ENCODE data around the gene OR2T4. TPM values are rescaled to one million over a fixed set of nuclear protein-coding genes. Genes with fewer than 3 reads are reported as not detected.

Gene OR2T4
- not detected in 2 replicates for total RNA-seq

DNA sequence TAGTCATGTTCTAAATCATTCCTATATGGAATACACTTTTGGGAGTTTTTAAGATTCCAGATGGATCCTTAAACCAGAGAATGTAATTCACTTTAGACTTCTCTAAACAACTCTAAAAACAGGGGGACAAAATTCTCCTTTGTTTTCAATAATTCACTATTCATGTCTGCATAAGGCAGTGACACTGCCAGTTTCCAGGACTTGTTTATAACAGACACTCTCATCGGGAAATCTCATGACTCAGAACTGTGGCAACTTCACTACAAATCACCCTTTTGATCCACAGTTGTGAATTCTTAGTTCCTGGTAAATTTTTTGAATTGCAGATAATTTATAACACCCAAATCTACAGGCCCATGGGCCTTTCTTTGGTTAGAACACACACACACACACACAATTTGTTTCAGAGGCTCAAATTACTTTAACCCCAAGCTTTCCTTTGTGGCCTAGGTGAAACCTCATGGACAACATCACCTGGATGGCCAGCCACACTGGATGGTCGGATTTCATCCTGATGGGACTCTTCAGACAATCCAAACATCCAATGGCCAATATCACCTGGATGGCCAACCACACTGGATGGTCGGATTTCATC is at the start of gene OR2T4:
TSS of gene OR2T4 (plus strand) at position 545 of the 595 bp plus-strand sequence. CDS start at position 545, 0 bp downstream.

GRCh38 chr1:248324468-248324867 is 37.0 kb upstream of the OR2T4 start, which contains the start of gene OR2M7:
Gene OR2M7 (minus strand): TSS chr1:248324568. CDS start chr1:248324568, 0 bp downstream.

DNA sequence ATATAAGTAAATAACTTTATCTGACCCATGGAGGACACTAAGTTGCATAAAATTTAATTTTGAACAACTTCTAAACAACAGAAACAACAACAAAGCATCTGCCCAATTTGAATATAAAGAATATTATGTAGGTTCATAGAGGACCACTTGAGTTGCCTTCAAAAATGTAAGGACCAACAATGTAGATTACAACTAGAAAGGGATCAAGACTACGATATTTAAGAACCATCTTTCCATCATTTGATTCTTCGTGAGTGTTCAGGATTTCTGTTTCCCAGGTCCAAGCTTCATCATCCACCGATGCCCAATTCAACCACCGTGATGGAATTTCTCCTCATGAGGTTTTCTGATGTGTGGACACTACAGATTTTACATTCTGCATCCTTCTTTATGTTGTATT is 13.0 kb upstream of the OR2T4 start, which contains the start of gene OR14C36:
TSS of gene OR14C36 (plus strand) at position 301 of the 400 bp plus-strand sequence. CDS start at position 301, 0 bp downstream.

DNA sequence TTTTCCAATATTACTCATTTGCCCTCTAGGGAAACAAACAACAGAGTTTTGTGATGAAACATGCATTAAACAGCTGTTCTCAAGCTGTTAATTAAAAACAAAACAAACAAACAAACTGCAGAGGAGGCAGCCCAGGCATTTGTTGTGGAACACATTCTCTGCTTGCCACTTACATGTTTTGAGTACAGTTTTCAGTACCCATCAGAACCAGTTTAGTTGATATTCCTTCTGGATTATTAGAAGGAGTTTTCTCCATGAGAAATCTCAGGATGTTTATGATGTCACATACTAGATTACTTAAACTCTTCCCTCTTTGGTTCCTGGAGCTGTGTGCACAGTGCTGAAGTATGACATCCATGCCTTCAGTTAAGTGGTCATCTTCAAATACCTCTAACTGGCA is 14.0 kb downstream of the OR2T4 start, which contains the start of gene OR2T6:
TSS of gene OR2T6 (plus strand) at position 301 of the 400 bp plus-strand sequence. CDS start 11,863 bp downstream, outside the sequence.

GRCh38 chr1:248402748-248403147 is 41.3 kb downstream of the OR2T4 start, which contains the start of gene OR2T1:
Gene OR2T1 (plus strand): TSS chr1:248403048. CDS start chr1:248406148, 3,100 bp downstream.

Other genes starting within 250 kb of the OR2T4 start
- gene OR2M5, start 216.5 kb upstream of the OR2T4 start, total RNA-seq = not detected in 2 replicates
- not detected in 2 replicates for gene OR2M2, start 186.8 kb upstream of the OR2T4 start, total RNA-seq
- not detected in 2 replicates for gene OR2M3, start 164.4 kb upstream of the OR2T4 start, total RNA-seq
- gene OR2M4, start 130.2 kb upstream of the OR2T4 start, total RNA-seq = not detected in 2 replicates
- gene OR2T33, start 83.7 kb upstream of the OR2T4 start, total RNA-seq = not detected in 2 replicates
- not detected in 2 replicates for gene OR2T12, start 58.2 kb upstream of the OR2T4 start, total RNA-seq
- not detected in 2 replicates for gene OR2M7, start 37.1 kb upstream of the OR2T4 start, total RNA-seq
- not detected in 2 replicates for gene OR14C36, start 12.9 kb upstream of the OR2T4 start, total RNA-seq
- not detected in 2 replicates for gene OR2T6, start 14.1 kb downstream of the OR2T4 start, total RNA-seq
- not detected in 2 replicates for gene OR2T1, start 41.4 kb downstream of the OR2T4 start, total RNA-seq
- gene OR2T2, start 84.0 kb downstream of the OR2T4 start, total RNA-seq = not detected in 2 replicates
- gene OR2T3, start 111.7 kb downstream of the OR2T4 start, total RNA-seq = not detected in 2 replicates
- not detected in 2 replicates for gene OR2T5, start 126.9 kb downstream of the OR2T4 start, total RNA-seq
- under 0.01 TPM in 1 of 2 replicates, not detected in the other for gene OR2G6, start 146.4 kb downstream of the OR2T4 start, total RNA-seq
- not detected in 2 replicates for gene OR2T29, start 201.1 kb downstream of the OR2T4 start, total RNA-seq
- not detected in 2 replicates for gene OR2T34, start 213.1 kb downstream of the OR2T4 start, total RNA-seq
- not detected in 2 replicates for gene OR2T10, start 236.0 kb downstream of the OR2T4 start, total RNA-seq

Measured in articular chondrocyte of knee joint (primary cell).